Endothelial cell of coronary artery (primary cell): ENCODE results near the gene TREM2. TPM values are rescaled to one million over a fixed set of nuclear protein-coding genes. Genes with fewer than 3 reads are reported as not detected.

Experiments used
- total RNA-seq: library from RNA; depleted of rRNA; stranded (reverse); fragments of >200 nt; gene quantifications from 2 replicates; pipeline ENCODE4 v1.2.3, GENCODE V29; 2014

TREM2 gene
- total RNA-seq: not detected in 2 replicates

DNA sequence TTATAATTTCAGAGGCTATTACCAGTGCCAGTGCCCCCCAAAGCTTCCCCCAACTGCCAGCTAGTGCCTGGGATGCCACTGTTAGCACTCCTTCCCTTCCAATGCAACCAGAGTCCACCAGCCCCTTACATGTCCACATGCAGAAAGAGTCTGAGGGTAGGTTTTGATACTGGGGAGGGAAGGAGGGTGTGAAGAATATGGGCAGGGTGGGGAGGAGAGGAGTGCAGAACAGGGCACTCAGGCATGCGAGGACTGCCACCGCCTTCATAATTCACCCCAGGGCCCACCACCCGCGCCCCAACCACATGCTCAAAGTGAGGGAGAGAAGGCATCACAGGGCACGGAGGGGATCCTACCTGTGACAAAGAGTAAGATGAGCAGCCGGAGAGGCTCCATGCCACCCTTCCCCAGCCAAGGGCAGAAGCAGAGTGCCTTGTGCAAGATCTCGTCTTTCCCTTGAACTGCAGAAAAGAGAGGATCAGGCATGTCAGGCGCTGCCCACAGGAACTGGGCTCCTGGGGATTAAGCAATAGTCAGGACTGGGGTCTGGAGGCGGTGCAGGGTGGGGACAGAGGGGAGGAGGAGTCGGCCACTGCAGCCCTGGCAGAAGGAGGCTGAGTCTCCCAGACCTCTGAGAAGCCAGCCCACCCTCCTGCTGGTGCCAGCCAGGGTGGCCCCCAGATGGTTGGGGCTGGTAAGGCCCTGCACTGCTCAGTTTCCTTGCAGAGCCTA lies at the start of gene TREM2:
Gene TREM2, minus strand, starts transcription at position 430 of the 732 bp plus-strand sequence. Its CDS starts 34 bp downstream, at position 396.

DNA sequence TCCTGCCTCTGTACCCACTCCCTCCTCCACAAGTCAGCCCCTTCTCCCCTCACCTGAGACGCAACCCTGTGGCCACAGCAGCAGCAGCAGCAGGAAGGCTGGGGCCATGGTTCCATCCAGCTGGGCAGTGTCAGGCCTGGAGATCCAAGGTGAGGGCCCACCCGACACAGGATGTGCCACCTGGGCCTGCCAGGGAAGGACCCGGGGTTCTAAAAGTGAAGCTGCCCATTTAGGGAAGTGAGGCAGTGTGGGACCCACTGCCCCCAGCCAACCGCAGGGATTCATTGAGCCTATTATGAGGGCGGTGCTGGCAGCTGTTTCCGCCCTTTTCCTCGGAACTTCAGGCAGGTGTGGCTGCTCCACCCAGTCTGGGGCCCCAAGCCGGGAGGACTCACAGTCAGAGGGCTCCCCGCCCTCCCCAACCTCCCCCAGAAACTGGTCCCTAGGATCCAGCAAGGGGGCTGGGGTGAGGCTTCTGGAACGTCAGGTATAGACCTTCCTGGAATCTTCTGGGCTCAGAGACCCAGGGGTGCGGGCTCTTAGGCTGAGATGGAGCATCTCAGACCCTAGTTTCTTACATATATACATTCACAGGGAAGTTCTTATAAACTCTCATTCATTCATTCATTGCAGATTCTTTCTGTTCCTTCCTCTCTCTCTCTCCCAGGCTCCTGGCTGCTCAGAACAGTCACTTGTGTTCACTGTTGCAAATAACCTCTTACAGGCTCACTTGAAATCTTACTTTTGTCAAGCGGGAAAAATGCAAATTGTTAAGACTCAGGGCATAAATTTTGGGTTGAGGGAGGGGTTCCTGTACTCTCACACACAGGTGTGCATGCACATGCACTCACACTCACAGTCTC lies 38.2 kb upstream of the TREM2 start, which contains the start of gene TREML2:
Gene TREML2, minus strand, starts transcription at position 249 of the 863 bp plus-strand sequence. Its CDS starts 141 bp downstream, at position 108.

DNA sequence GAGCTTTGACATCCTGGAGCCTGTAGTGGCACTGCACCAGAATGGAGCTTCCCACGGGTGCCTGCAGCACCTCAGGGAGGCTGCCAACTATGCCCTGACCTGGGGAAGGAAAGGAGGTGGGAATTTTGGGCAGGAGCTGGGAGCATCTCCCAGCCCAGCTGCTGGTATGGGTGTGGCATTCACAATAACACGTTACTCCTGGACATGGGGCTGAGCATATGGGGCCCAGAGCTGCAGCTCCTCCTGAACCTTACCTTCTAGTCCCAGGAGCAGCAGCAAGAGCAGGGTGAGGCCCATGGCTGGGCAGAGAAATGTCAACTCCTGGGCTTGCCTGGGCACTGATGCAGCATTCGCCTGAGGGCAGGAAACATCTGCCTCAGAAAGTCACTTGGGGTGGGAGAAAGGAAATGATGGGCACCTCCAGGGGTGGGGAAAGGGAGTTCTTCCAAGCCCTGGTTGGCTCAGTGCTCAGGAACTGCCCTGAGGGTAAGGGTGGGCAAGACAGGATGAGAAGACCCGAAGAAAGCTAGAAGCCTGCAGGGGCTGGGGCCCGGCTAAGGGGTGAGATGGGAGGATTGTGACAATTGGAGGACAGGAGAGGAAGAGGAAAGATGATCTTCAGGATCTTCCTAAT lies 8.8 kb downstream of the TREM2 start, which contains the start of gene TREML1:
Gene TREML1, minus strand, starts transcription at position 356 of the 634 bp plus-strand sequence. Its CDS starts 59 bp downstream, at position 297.

Other genes starting within 250 kb of the TREM2 start
- under 0.01 TPM in 1 of 2 replicates, not detected in the other for gene UNC5CL, start 123.9 kb downstream of the TREM2 start, total RNA-seq
- not detected in 2 replicates for gene TSPO2, start 120.6 kb downstream of the TREM2 start, total RNA-seq
- not detected in 2 replicates for gene APOBEC2, start 109.9 kb downstream of the TREM2 start, total RNA-seq
- 8.8 and 11.2 TPM in 2 replicates for gene OARD1, start 90.8 kb downstream of the TREM2 start, total RNA-seq
- gene NFYA, start 90.1 kb downstream of the TREM2 start, total RNA-seq: 13.7 and 17.9 TPM in 2 replicates
- not detected in 2 replicates for gene TREML1, start 8.8 kb downstream of the TREM2 start, total RNA-seq
- not detected in 2 replicates for gene TREML2, start 38.0 kb upstream of the TREM2 start, total RNA-seq
- gene TREML4, start 65.2 kb upstream of the TREM2 start, total RNA-seq: not detected in 2 replicates
- not detected in 2 replicates for gene TREM1, start 123.6 kb upstream of the TREM2 start, total RNA-seq
- gene NCR2, start 172.5 kb upstream of the TREM2 start, total RNA-seq: not detected in 2 replicates